Kidney epithelial cell (primary cell): ENCODE measurements around the gene TXLNB. TPM values are rescaled to one million over a fixed set of nuclear protein-coding genes. Genes with fewer than 3 reads are reported as not detected.

Experiments used
- DNase-seq: peaks from one replicate; pipeline ENCODE4 v3.0.0-alpha.2; 2010; ENCODE audit warnings: low read depth
- H3K27me3 ChIP-seq: 2 replicates; pipeline ENCODE4 v1.6.0; 2011; ENCODE audit warnings: low read length; ENCODE audit not compliant: control insufficient read depth, insufficient read depth
- H3K36me3 ChIP-seq: 2 replicates; pipeline ENCODE4 v1.5.1; 2011; ENCODE audit warnings: low read length; ENCODE audit not compliant: control insufficient read depth, insufficient read depth
- H3K4me3 ChIP-seq: 2 replicates; pipeline ENCODE4 v1.5.1; 2011; ENCODE audit warnings: low read depth, mild to moderate bottlenecking, control low read depth, low read length
- total RNA-seq: library from RNA; depleted of rRNA; stranded (reverse); fragments of >200 nt; gene quantifications from 2 replicates; pipeline ENCODE4 v1.2.3, GENCODE V29; 2015
- TF ChIP-seq, protein P1 (sequence below): IDR thresholded peaks from 2 replicates; pipeline ENCODE4 v1.5.1; 2011; ENCODE audit warnings: mild to moderate bottlenecking, moderate library complexity, low read length, control low read depth, inconsistent platforms; ENCODE audit not compliant: insufficient read depth, poor library complexity, severe bottlenecking

Gene TXLNB
- total RNA-seq, 1 donor from 2014 or later: not detected

DNA sequence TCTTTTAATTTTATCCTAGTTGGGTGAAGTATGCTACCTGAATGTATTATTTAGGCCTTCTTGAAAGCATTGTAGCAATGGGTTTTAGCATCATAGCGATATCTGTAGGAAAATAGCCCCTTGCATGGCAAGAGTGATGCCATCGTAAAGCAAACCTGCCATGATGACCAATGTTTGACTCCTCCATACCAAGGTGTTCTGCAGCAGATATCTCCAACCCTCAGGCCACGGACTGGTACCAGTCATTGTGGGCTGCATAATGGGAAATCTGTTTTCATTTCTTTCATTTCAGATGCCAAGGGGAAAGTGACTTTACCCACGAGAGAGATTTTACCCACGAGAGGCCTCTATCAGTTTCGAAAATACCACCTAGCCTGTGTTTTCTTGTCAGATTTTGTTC is 6.2 kb downstream of the TXLNB start:
- DNase-seq: no peak
- Histone ChIP-seq H3K4me3 (no peak overlapping the region), H3K36me3 (no peaks in the 10 kb centered on the region), H3K27me3 (no peaks in the 10 kb centered on the region)
- TF ChIP-seq, protein P1, sequence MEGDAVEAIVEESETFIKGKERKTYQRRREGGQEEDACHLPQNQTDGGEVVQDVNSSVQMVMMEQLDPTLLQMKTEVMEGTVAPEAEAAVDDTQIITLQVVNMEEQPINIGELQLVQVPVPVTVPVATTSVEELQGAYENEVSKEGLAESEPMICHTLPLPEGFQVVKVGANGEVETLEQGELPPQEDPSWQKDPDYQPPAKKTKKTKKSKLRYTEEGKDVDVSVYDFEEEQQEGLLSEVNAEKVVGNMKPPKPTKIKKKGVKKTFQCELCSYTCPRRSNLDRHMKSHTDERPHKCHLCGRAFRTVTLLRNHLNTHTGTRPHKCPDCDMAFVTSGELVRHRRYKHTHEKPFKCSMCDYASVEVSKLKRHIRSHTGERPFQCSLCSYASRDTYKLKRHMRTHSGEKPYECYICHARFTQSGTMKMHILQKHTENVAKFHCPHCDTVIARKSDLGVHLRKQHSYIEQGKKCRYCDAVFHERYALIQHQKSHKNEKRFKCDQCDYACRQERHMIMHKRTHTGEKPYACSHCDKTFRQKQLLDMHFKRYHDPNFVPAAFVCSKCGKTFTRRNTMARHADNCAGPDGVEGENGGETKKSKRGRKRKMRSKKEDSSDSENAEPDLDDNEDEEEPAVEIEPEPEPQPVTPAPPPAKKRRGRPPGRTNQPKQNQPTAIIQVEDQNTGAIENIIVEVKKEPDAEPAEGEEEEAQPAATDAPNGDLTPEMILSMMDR: no peak

DNA sequence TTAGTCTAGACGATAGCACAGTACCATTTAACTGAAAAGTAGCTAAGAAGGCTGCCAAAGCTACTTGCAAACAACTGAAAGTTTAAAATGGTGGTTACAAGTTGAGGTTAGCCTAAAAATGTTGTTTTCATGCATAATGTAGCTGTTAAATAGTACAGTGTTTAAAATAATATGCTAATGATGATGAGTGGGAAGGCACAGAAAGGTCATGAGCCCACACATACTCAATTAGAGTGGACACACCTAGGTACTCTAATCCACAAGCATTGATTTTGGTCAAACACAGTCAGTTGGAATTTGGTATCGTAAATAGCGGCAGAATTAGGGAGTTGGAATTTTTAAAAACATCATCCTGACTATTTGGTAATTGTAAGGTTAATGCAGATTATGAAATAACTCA is 7.0 kb downstream of the TXLNB start:
- DNase-seq: no peak
- Histone ChIP-seq H3K4me3 (no peak overlapping the region), H3K36me3 (no peaks in the 10 kb centered on the region), H3K27me3 (no peaks in the 10 kb centered on the region)
- TF ChIP-seq, protein P1: no peak

DNA sequence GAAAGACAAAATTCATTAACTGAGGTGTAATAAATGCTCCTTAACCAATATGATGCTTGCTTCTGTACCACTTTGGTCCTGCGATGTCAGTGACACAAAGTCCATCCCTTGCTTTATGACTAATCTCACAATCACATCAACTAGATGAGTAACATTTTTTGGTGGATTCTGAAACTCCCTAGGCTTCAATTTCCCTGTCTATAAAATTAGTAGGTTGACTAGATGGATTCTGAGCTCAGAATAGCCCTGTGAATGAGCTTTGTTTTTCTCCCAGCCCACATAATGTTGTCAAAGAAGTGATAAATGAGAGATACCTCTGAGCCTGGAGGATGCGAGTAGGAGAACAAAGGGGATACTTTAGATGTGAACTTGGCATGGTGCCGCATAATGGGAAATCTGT is 9.1 kb downstream of the TXLNB start:
- Histone ChIP-seq H3K4me3 (no peak overlapping the region), H3K36me3 (no peaks in the 10 kb centered on the region), H3K27me3 (no peaks in the 10 kb centered on the region)
- TF ChIP-seq, protein P1: no peak
- no peak for DNase-seq

DNA sequence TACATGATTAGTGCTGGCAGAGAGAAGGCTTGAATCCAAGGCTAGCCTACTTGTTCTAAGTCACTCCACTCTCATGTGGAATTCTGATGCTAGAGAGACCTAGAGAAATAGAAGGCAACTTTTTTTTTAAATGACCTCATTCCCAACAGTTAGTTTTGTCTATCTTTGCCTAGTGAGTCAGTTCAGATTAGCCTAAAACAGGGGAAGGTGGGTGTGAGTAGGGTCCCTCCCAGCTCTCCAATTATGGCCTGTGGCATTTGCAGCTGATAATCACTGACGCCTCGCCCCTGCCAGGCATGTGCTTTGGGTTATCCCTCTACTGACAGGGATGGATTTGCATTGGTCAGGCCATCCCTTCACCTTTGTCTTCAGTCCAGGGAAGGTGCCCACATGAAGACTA is 13.6 kb downstream of the TXLNB start:
- H3K36me3 ChIP-seq: no peaks in the 10 kb centered on the region
- TF ChIP-seq, protein P1: no peak
- DNase-seq: no peak
- H3K27me3 ChIP-seq: no peaks in the 10 kb centered on the region
- no peak overlapping the region for H3K4me3 ChIP-seq

DNA sequence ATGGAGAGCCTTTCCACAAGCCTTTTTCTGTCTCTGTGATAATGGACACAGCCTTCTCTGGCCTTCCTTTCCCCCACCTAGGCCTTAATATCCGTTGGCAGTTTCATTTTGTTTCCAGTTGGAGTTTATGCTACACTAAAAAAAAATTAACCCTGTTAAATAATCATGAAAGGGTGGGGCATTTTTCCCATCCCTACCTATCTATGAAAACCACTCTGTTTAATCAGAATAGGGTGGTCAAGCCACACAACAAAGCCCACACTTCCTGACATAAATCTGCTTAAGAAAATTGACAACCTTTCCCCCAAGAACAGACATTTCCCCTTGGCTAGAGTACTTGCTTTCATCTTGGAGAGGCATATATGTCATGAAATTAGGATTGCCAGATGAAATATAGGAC is 14.2 kb downstream of the TXLNB start:
- Histone ChIP-seq H3K36me3 (no peaks in the 10 kb centered on the region), H3K27me3 (no peaks in the 10 kb centered on the region), H3K4me3 (no peak overlapping the region)
- TF ChIP-seq, protein P1: no peak
- DNase-seq: no peak

DNA sequence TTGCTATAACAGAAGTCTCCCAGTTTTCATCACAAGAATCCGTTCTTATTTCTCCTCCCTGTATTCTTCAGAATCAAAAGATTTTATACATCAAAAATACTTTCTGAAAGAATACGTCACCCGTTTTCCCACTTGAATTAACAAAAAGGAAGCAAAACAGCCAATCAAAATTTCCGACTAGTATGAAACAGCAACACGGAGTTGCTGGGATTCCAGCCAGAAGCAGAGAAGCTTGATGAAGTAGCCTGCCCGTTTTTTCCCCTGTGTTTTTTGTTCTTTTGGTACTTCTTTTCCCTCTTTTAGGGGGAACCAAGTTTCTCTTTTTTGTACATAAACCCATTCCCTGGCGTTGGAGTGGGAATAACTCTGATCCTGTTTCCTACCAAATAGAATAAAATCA is 14.6 kb downstream of the TXLNB start:
- no peak overlapping the region for H3K4me3 ChIP-seq
- TF ChIP-seq, protein P1: no peak
- no peak for DNase-seq
- no peaks in the 10 kb centered on the region for H3K27me3 ChIP-seq
- no peaks in the 10 kb centered on the region for H3K36me3 ChIP-seq
